HUES6 (cell line): ENCODE results near the gene MED14.
"Not testable (repeated sequence)": the region's sequence is repeated elsewhere in the genome, so short reads cannot be mapped to it uniquely, and the experiment has no call there.

ENCODE experiments used
- H3K27ac ChIP-seq: 2 replicates; pipeline ENCODE4 v1.7.0; 2013; ENCODE audit warnings: low read depth, mild to moderate bottlenecking, low read length, inconsistent platforms
- H3K27me3 ChIP-seq: 2 replicates; pipeline ENCODE4 v1.6.1; 2013; ENCODE audit warnings: low read length; ENCODE audit not compliant: control insufficient read depth, insufficient read depth
- H3K36me3 ChIP-seq: 2 replicates; pipeline ENCODE4 v1.6.1; 2013; ENCODE audit warnings: low read length; ENCODE audit not compliant: control insufficient read depth, insufficient read depth
- H3K4me1 ChIP-seq: 2 replicates; pipeline ENCODE4 v1.6.1; 2013; ENCODE audit warnings: low read length; ENCODE audit not compliant: control insufficient read depth, insufficient read depth
- H3K4me3 ChIP-seq: 2 replicates; pipeline ENCODE4 v1.5.1; 2013; ENCODE audit warnings: low read depth, low read length
- H3K9ac ChIP-seq: one replicate; pipeline ENCODE4 v1.6.1; 2013; ENCODE audit warnings: mild to moderate bottlenecking, low read length
- H3K9me3 ChIP-seq: 2 replicates; pipeline ENCODE4 v1.6.1; 2013; ENCODE audit warnings: low read depth, low read length; ENCODE audit not compliant: control insufficient read depth, insufficient read depth

Gene MED14

DNA sequence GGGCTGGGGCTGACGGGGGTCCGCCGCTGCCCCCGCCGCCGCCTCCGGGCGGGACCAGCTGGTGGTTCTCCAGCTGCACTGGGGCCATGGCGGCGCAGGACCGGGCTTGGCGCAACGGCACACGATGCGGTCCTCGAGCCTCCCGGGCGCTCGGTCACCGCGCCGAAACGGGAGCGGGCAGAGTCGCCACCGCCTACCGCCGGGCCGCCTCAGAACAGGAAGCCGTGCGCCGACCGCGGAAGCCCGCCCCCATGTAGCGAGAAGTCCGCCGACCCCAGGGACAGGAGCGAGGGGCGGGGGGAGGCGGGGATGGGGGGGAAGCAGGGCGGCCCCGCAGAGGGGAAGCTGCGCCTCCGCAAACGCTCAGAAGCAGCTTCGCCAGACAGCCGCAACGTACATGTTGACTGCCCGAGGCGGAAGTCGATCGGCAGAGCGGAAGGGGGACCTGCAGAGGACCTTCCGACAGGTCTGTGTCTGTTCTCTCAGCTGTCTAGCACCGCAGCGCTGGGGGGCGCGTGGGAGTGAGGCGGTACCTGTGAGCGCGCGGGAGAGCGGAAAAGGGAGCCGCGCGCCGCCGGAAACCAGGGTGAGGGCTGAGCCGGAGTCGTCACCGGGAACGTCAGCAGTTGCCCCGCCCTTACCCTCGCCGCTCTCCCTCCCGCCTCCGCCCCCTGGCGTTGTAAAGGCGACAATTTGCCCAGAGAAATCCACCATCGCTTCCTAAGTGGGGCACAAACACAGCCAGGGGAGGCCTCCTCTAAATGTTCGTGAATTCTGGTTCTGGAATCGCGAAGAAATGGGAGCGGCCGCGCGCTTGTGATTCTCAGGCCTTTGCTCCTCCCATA, at the start of gene MED14:
Gene MED14 (minus strand): TSS at position 218 of the 845 bp plus-strand sequence. CDS start 130 bp downstream, at position 88.
- peak within 1 kb of the TSS; percentile 69 for H3K4me3 ChIP-seq
- peaks cover 5% of the 10 kb centered on the region; the same call in 1 of the 2 replicates for H3K36me3 ChIP-seq
- peaks cover 3% of the 10 kb centered on the region for H3K4me1 ChIP-seq
- no peaks in the 10 kb centered on the region for H3K27me3 ChIP-seq
- peak within 1 kb of the TSS; percentile 64; the same call in 1 of the 2 replicates for H3K27ac ChIP-seq
- H3K9me3 ChIP-seq: no peaks in the 10 kb centered on the region
- H3K9ac ChIP-seq: peak within 1 kb of the TSS; percentile 71

- Histone ChIP-seq H3K9ac (no peak overlapping the region), H3K27ac (no peak overlapping the region), H3K27me3 (no peaks in the 10 kb centered on the region), H3K4me1 (no peaks in the 10 kb centered on the region), H3K36me3 (no peaks in the 10 kb centered on the region), H3K9me3 (peaks cover 11% of the 10 kb centered on the region), H3K4me3 (no peak overlapping the region)
These were observed 49.3 kb upstream of the MED14 start for GRCh38 chrX:40784516-40785151.

GRCh38 chrX:40782644-40783259, 47.4 kb upstream of the MED14 start:
- not testable (repeated sequence) for H3K27me3 ChIP-seq, H3K4me3 ChIP-seq, H3K36me3 ChIP-seq, H3K9ac ChIP-seq, H3K4me1 ChIP-seq, H3K27ac ChIP-seq
- H3K9me3 ChIP-seq: peaks cover 15% of the 10 kb centered on the region; the same call in 1 of the 2 replicates

DNA sequence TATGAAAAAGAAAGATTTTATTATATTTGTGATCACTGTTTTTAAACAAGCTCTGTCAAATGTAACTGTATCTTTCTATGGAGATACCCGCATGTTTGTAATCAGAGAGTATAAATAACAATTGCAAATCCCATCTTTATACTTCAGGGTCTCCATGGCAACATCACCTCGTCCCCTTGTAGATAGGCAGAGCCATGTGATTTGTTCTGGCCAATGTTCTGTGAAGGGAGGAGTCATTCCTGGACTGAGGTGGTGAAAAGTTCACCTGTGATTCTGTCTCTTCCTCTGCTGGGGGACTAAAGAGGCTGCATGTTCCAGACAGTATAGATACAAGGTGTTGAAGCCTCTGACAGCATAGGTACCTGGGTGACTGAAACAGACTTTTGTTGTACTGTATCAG, 45.6 kb upstream of the MED14 start:
- H3K4me3 ChIP-seq: no peak overlapping the region
- H3K9me3 ChIP-seq: peaks cover 14% of the 10 kb centered on the region; the same call in 1 of the 2 replicates
- no peak overlapping the region for H3K9ac ChIP-seq
- no peaks in the 10 kb centered on the region for H3K4me1 ChIP-seq
- no peaks in the 10 kb centered on the region for H3K27me3 ChIP-seq
- H3K36me3 ChIP-seq: no peaks in the 10 kb centered on the region
- H3K27ac ChIP-seq: no peak overlapping the region

DNA sequence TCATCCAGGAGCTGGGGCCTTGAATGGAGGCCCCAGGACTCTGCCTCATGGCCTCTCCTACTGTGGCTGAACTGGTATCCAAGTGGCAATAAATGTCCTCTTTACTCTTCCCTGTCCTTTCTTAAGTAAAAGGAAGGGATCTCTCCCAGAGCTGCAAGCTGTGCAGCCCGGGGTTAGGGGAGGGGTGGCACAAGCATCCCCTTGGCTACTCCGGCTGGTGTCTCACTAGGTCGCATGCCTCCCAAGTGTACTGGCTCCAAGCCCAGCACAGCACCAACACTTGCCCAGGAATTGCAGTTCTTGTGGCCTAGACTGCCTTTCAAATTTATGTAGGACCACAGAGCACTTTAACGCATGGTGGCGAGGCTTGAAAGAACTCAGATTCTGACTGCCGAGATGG, 44.7 kb upstream of the MED14 start:
- no peak overlapping the region for H3K27ac ChIP-seq
- no peaks in the 10 kb centered on the region for H3K27me3 ChIP-seq

GRCh38 chrX:40778861-40779575, 43.7 kb upstream of the MED14 start:
- no peaks in the 10 kb centered on the region for H3K36me3 ChIP-seq
- H3K27ac ChIP-seq: no peak overlapping the region
- H3K27me3 ChIP-seq: no peaks in the 10 kb centered on the region
- H3K9me3 ChIP-seq: peaks cover 14% of the 10 kb centered on the region; the same call in 1 of the 2 replicates
- no peaks in the 10 kb centered on the region for H3K4me1 ChIP-seq
- H3K4me3 ChIP-seq: no peak overlapping the region
- H3K9ac ChIP-seq: no peak overlapping the region

More for the DNA sequence above, 44.7 kb upstream of the MED14 start:
- Histone ChIP-seq H3K4me3 (no peak overlapping the region), H3K9ac (no peak overlapping the region), H3K9me3 (peaks cover 14% of the 10 kb centered on the region; the same call in 1 of the 2 replicates), H3K4me1 (no peaks in the 10 kb centered on the region), H3K36me3 (no peaks in the 10 kb centered on the region)

DNA sequence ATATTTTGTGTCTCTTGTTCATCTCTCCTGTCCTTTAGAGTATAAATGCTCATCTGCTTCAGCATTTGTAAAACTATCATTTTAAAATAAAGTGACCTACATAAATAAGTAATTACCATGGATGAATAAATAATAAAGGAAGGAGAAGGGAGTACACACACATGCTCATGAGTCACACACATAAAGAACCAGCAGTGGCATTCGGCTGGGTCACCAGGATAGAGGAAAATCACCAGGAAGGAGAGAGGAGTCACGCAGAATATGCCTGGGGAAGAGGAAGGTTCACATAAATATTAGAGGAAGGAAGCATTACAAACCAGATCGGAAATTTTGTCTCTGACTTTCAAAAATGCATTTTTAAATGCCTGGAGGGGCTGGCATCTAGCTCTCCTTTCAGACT, 38.5 kb upstream of the MED14 start:
- no peak overlapping the region for H3K27ac ChIP-seq
- H3K27me3 ChIP-seq: no peaks in the 10 kb centered on the region
- H3K4me1 ChIP-seq: no peaks in the 10 kb centered on the region
- H3K9me3 ChIP-seq: peaks cover under 1% of the 10 kb centered on the region; the same call in 1 of the 2 replicates
- no peak overlapping the region for H3K4me3 ChIP-seq
- H3K9ac ChIP-seq: no peak overlapping the region
- H3K36me3 ChIP-seq: no peaks in the 10 kb centered on the region

DNA sequence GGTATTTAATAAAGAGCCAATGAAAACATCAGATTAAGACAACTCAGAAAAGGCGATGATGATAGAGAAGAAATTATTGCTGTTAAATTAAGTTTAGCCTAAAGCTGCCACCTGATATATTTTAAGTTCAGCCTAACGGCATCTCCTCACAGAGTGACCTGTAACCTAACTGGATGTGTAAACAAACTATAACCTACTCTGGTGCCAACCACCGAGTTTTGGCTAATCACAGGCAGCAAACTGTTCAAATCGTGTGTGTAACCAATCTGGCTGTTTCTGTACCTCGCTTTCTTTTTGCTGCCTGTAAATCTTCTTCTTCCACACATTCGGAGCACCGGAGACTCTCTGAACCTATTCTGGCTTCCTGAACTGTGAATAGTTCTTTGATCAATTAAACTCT, 37.8 kb upstream of the MED14 start:
- no peaks in the 10 kb centered on the region; the same call in 1 of the 2 replicates for H3K9me3 ChIP-seq
- no peaks in the 10 kb centered on the region for H3K27me3 ChIP-seq
- H3K4me1 ChIP-seq: no peaks in the 10 kb centered on the region
- no peak overlapping the region for H3K4me3 ChIP-seq
- H3K9ac ChIP-seq: no peak overlapping the region
- H3K36me3 ChIP-seq: no peaks in the 10 kb centered on the region
- no peak overlapping the region for H3K27ac ChIP-seq

- Histone ChIP-seq H3K9me3 (no peaks in the 10 kb centered on the region; the same call in 1 of the 2 replicates), H3K27ac (no peak overlapping the region)
These were observed 36.9 kb upstream of the MED14 start for GRCh38 chrX:40772290-40772689.

DNA sequence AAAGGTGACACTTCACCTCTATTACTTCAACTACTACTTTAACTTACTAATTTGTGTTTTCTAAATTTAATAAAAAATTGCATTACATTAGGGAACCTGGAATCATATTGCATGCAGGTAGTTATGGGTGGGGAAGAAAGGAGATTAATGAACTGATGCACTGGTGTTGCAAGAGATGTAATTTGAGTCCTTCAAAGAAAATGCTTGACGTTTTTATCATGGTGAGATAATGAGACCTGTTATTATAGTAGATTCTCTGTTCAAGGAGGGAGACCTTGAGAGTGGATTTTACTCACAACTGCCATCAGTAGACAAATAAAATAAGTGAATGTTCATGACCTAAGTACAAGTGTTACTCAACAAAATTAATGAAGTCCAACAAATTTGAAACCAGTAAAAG, 26.4 kb upstream of the MED14 start:
- Histone ChIP-seq H3K27me3 (no peaks in the 10 kb centered on the region), H3K36me3 (no peaks in the 10 kb centered on the region), H3K9ac (no peak overlapping the region)

More at GRCh38 chrX:40772290-40772689, 36.9 kb upstream of the MED14 start:
- no peaks in the 10 kb centered on the region for H3K27me3 ChIP-seq
- H3K36me3 ChIP-seq: no peaks in the 10 kb centered on the region
- no peaks in the 10 kb centered on the region for H3K4me1 ChIP-seq
- no peak overlapping the region for H3K4me3 ChIP-seq
- H3K9ac ChIP-seq: no peak overlapping the region

More for the DNA sequence above, 26.4 kb upstream of the MED14 start:
- Histone ChIP-seq H3K4me3 (no peak overlapping the region), H3K27ac (no peak overlapping the region), H3K4me1 (no peaks in the 10 kb centered on the region), H3K9me3 (peaks cover 14% of the 10 kb centered on the region; the same call in 1 of the 2 replicates)
